Right lobe of liver (tissue), 6 donors: ENCODE data around the gene GLTP. TPM values are rescaled to one million over a fixed set of nuclear protein-coding genes. Genes with fewer than 3 reads are reported as not detected.

Source experiments
- ATAC-seq, 4 donors: fragments of 200-7000 bp; cut with Tn5 transposase; one replicate each; pipeline ENCODE4 v1.9.1; 2020; ENCODE audit warnings: mild to moderate bottlenecking in 4 of 4, moderate library complexity in 4 of 4
- DNase-seq, 3 donors: peaks; one replicate each; pipeline ENCODE4 v3.0.0-alpha.2; 2020
- H3K27ac ChIP-seq, 3 donors: fragments of 200-600 bp; one replicate each; pipeline ENCODE4 v1.8.0; 2022
- H3K27me3 ChIP-seq, 2 donors: fragments of 200-600 bp; one replicate each; pipeline ENCODE4 v1.8.0; 2022
- H3K36me3 ChIP-seq, 4 donors: fragments of 200-600 bp; sonication (generic) in 1 of 4; one replicate each; pipeline versions ENCODE4 v1.5.1 to v1.8.0; 2017 to 2022; ENCODE audit warnings: control low read depth in 1 of 4
- H3K4me1 ChIP-seq, 4 donors: fragments of 200-600 bp; sonication (generic) in 1 of 4; one replicate each; pipeline versions ENCODE4 v1.5.1 to v1.8.0; 2017 to 2022; ENCODE audit warnings: control low read depth in 1 of 4
- H3K4me3 ChIP-seq, 3 donors: fragments of 200-600 bp; one replicate each; pipeline ENCODE4 v1.8.0; 2022
- H3K9me3 ChIP-seq, 4 donors: fragments of 200-600 bp; sonication (generic) in 1 of 4; one replicate each; pipeline versions ENCODE4 v1.5.1 to v1.8.0; 2017 to 2022; ENCODE audit warnings: control low read depth in 1 of 4
- CTCF ChIP-seq, 4 donors: fragments of 200-600 bp in 3 of 4; fragments of 450-650 bp in 1 of 4; IDR thresholded peaks; one replicate each; pipeline versions ENCODE4 v1.5.1 to v1.8.0; 2016 to 2022; ENCODE audit warnings: antibody characterized with exemption in 4 of 4, mild to moderate bottlenecking in 2 of 4
- POLR2A ChIP-seq: fragments of 450-650 bp; IDR thresholded peaks from one replicate; pipeline ENCODE4 v1.6.1; 2017; ENCODE audit warnings: antibody characterized with exemption, mild to moderate bottlenecking
- WGBS: methylation state at CpG from one replicate; pipeline ENCODE4 v1.1.6; 2018; ENCODE audit warnings: low coverage, low lambda C conversion rate; ENCODE audit not compliant: insufficient coverage; ENCODE audit errors: missing lambda C conversion rate; 5-methylcytosine and 5-hydroxymethylcytosine counted together
- intact Hi-C, 2 donors: fragments of 100-400 bp; cut with DNase I; formaldehyde crosslinking; loops; one replicate each; pipeline versions ENCODE4 v1.11.2 to v1.14.1; 2022
- total RNA-seq, 6 experiments: library from RNA; depleted of rRNA in 2 of 6; stranded (reverse); fragments of >200 nt in 2 of 6; fragmentation: NEBNext Ultra II Directional in 3 of 6; extraction: Animal tissue kit (Norgen Biotek cat#: 25700) in 3 of 6; gene quantifications; one replicate each; pipeline versions ENCODE4 v1.1.0 to v1.2.4, GENCODE V29; 2016 to 2023
- donor health status: DM: no; HTN: yes; CAD: no.
- donor health status: DM: no; HTN: no; CAD: no.
- donor health status: DM: no; HTN: no; CAD: no.
- donor health status: DM: no; HTN: yes; CAD: no.
- donor health status: DM: no; HTN: yes; CAD: no.

Gene GLTP
- total RNA-seq, 6 experiments from 2014 or later, result 9.8 to 20.8 (median 13.6) TPM

- Histone ChIP-seq H3K27me3 (no peaks in the 10 kb centered on the region), H3K36me3 (peaks cover 4 to 15% (median 11%) of the 10 kb centered on the region in 4 donors), H3K4me3 (no peak overlapping the region), H3K4me1 (no peaks in the 10 kb centered on the region), H3K27ac (no peak overlapping the region), H3K9me3 (no peaks in the 10 kb centered on the region)
- no CpG with 5 or more reads among the region's 11 CpGs for WGBS
- ATAC-seq, result no peak
- DNase-seq, result no peak
- intact Hi-C loops, result no loop called here
- TF ChIP-seq POLR2A (no peak), CTCF (IDR thresholded peaks at IDR 0.05) (no peak)
Observed at GRCh38 chr12:109926488-109927210, 46.3 kb upstream of the GLTP start.

- Histone ChIP-seq H3K36me3 (peaks cover 4 to 8% (median 6%) of the 10 kb centered on the region in 4 donors), H3K4me3 (no peak overlapping the region), H3K4me1 (no peaks in the 10 kb centered on the region), H3K27me3 (no peaks in the 10 kb centered on the region), H3K27ac (no peak overlapping the region), H3K9me3 (no peaks in the 10 kb centered on the region)
- TF ChIP-seq POLR2A (no peak), CTCF (IDR thresholded peaks at IDR 0.05) (no peak)
- 93% methylated on average over 2 of the region's 8 CpGs for WGBS
- DNase-seq (no peak), ATAC-seq (no peak)
- intact Hi-C loops, result no loop called here
Observed at GRCh38 chr12:109926016-109926415, 45.7 kb upstream of the GLTP start.

- no peak overlapping the region for H3K27ac ChIP-seq
- no peaks in the 10 kb centered on the region for H3K4me1 ChIP-seq
- no peaks in the 10 kb centered on the region for H3K9me3 ChIP-seq
- intact Hi-C loops, result no loop called here
- no peak overlapping the region for H3K4me3 ChIP-seq
- TF ChIP-seq POLR2A, result no peak
- TF ChIP-seq CTCF (IDR thresholded peaks at IDR 0.05), result no peak
- H3K27me3 ChIP-seq, result no peaks in the 10 kb centered on the region
- peaks cover 0 to 4% (median 2%) of the 10 kb centered on the region in 4 donors for H3K36me3 ChIP-seq
- DNase-seq (no peak), ATAC-seq (no peak)
- 54% methylated on average over 2 of the region's 20 CpGs for WGBS
Observed at GRCh38 chr12:109925185-109925840, 45.0 kb upstream of the GLTP start.

- Histone ChIP-seq H3K36me3 (peaks cover 0 to 11% (median 2%) of the 10 kb centered on the region in 4 donors), H3K9me3 (no peaks in the 10 kb centered on the region), H3K4me3 (no peak overlapping the region), H3K4me1 (no peaks in the 10 kb centered on the region), H3K27me3 (no peaks in the 10 kb centered on the region), H3K27ac (no peak overlapping the region)
- ATAC-seq (no peak), DNase-seq (no peak)
- TF ChIP-seq CTCF (IDR thresholded peaks at IDR 0.05) (no peak), POLR2A (no peak)
- intact Hi-C loops, result no loop called here
- WGBS, result 66% methylated on average over 5 of the region's 17 CpGs
Observed at GRCh38 chr12:109923481-109924245, 43.3 kb upstream of the GLTP start.
